Measurements from ENCODE around the gene GRM7. TPM values are rescaled to one million over a fixed set of nuclear protein-coding genes. Genes with fewer than 3 reads are reported as not detected.

Gene GRM7
- total RNA-seq, 1 donor from 2014 or later: 4.1 TPM

GRCh38 chr3:7787871-7788828 lies 927.2 kb downstream of the GRM7 start:
- DNase-seq (ENCODE audit: low spot score): peak; percentile 5

GRCh38 chr3:7788881-7789280 lies 928.0 kb downstream of the GRM7 start:
- no peak for DNase-seq (ENCODE audit: low spot score)

- DNase-seq (ENCODE audit: low spot score): no peak
Observed at GRCh38 chr3:7789324-7789723, 928.4 kb downstream of the GRM7 start.

DNA sequence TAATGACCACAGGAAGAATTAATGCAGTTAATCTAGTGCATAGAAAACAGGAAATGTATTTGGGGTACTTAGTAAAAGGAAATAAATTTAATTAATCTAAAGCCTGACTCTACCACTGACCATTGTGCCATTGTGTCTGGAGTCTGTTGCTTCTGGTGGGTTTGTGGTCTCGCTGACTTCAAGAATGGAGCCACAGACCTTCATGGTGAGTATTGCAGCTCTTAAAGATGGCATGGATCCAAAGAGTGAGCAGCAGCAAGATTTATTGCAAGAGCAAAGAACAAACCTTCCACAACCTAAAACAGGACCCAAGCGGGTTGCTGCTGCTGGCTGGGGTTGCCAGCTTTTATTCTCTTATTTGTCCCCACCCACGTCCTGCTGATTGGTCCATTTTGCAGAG lies 929.2 kb downstream of the GRM7 start:
- no peak for DNase-seq (ENCODE audit: low spot score)
